ENCODE data around the gene CEP295NL.
"Not testable (repeated sequence)": the region's sequence is repeated elsewhere in the genome, so short reads cannot be mapped to it uniquely, and the experiment has no call there.

Gene CEP295NL

GRCh38 chr17:78884876-78885667 lies 17.9 kb downstream of the CEP295NL start:
- no peak for DNase-seq

- DNase-seq = no peak
These were observed 18.7 kb downstream of the CEP295NL start for GRCh38 chr17:78884148-78884825.

GRCh38 chr17:78883533-78884131 lies 19.4 kb downstream of the CEP295NL start:
- DNase-seq = no peak

- DNase-seq = no peak
These were observed 19.9 kb downstream of the CEP295NL start for GRCh38 chr17:78883089-78883532.

GRCh38 chr17:78882540-78883088 lies 20.4 kb downstream of the CEP295NL start:
- DNase-seq = no peak

GRCh38 chr17:78879635-78880186 lies 23.3 kb downstream of the CEP295NL start:
- peak; percentile 20 for DNase-seq

- no peak for DNase-seq
These were observed 24.0 kb downstream of the CEP295NL start for GRCh38 chr17:78878871-78879527.

GRCh38 chr17:78878261-78878660 lies 24.7 kb downstream of the CEP295NL start:
- no peak for DNase-seq

GRCh38 chr17:78876954-78877517 lies 26.0 kb downstream of the CEP295NL start:
- not testable (repeated sequence) for DNase-seq

- DNase-seq = no peak
These were observed 26.9 kb downstream of the CEP295NL start for GRCh38 chr17:78876094-78876597.

GRCh38 chr17:78875363-78876093 lies 27.5 kb downstream of the CEP295NL start:
- no peak for DNase-seq

- no peak for DNase-seq
These were observed 29.3 kb downstream of the CEP295NL start for GRCh38 chr17:78873519-78874340.

GRCh38 chr17:78872486-78872885 lies 30.5 kb downstream of the CEP295NL start:
- no peak for DNase-seq

- no peak for DNase-seq
These were observed 32.4 kb downstream of the CEP295NL start for GRCh38 chr17:78870621-78871020.

- no peak for DNase-seq
These were observed 34.6 kb downstream of the CEP295NL start for GRCh38 chr17:78868391-78868790.

- not testable (repeated sequence) for DNase-seq
These were observed 36.0 kb downstream of the CEP295NL start for GRCh38 chr17:78867046-78867445.

GRCh38 chr17:78865682-78866390 lies 37.2 kb downstream of the CEP295NL start:
- peak; percentile 64 for DNase-seq

- no peak for DNase-seq
These were observed 38.9 kb downstream of the CEP295NL start for GRCh38 chr17:78864117-78864516.
